ENCODE measurements around the gene MRPL14.
A peak's percentile ranks its signal among the peaks of the same experiment; 100 is the strongest.
"Not testable (repeated sequence)": the region's sequence is repeated elsewhere in the genome, so short reads cannot be mapped to it uniquely, and the experiment has no call there.

The MRPL14 gene

GRCh38 chr6:44149369-44150012 lies 22.2 kb upstream of the MRPL14 start:
- DNase-seq: no peak

GRCh38 chr6:44148306-44148705 lies 21.1 kb upstream of the MRPL14 start:
- DNase-seq: no peak

- no peak for DNase-seq
These were observed 20.0 kb upstream of the MRPL14 start for GRCh38 chr6:44147256-44147655.

GRCh38 chr6:44146685-44147084 lies 19.4 kb upstream of the MRPL14 start:
- DNase-seq: no peak

- no peak for DNase-seq
These were observed 18.6 kb upstream of the MRPL14 start for GRCh38 chr6:44145839-44146238.

- DNase-seq: not testable (repeated sequence)
These were observed 17.3 kb upstream of the MRPL14 start for GRCh38 chr6:44144536-44144935.

GRCh38 chr6:44143731-44144130 lies 16.5 kb upstream of the MRPL14 start:
- no peak for DNase-seq

- no peak for DNase-seq
These were observed 15.6 kb upstream of the MRPL14 start for GRCh38 chr6:44142835-44143234.

- no peak for DNase-seq
These were observed 12.1 kb upstream of the MRPL14 start for GRCh38 chr6:44139351-44139743.

- no peak for DNase-seq
These were observed 11.6 kb upstream of the MRPL14 start for GRCh38 chr6:44138717-44139350.

- no peak for DNase-seq
These were observed 8.6 kb upstream of the MRPL14 start for GRCh38 chr6:44135875-44136274.

GRCh38 chr6:44135173-44135758 lies 8.0 kb upstream of the MRPL14 start:
- no peak for DNase-seq

- no peak for DNase-seq
These were observed 6.9 kb upstream of the MRPL14 start for GRCh38 chr6:44133981-44134711.

GRCh38 chr6:44133003-44133931 lies 6.0 kb upstream of the MRPL14 start:
- DNase-seq: peak; percentile 56

GRCh38 chr6:44132476-44132875 lies 5.2 kb upstream of the MRPL14 start:
- DNase-seq: no peak

GRCh38 chr6:44131892-44132291 lies 4.6 kb upstream of the MRPL14 start:
- DNase-seq: no peak

- DNase-seq: no peak
These were observed 2.6 kb upstream of the MRPL14 start for GRCh38 chr6:44129841-44130322.

- no peak for DNase-seq
These were observed 1.0 kb upstream of the MRPL14 start for GRCh38 chr6:44128020-44128917.

GRCh38 chr6:44126320-44127149 lies 717 bp downstream of the MRPL14 start:
- DNase-seq: peak; percentile 74

GRCh38 chr6:44123544-44123943 lies 3.7 kb downstream of the MRPL14 start:
- DNase-seq: no peak
